Measurements from ENCODE around the gene MGA. TPM values are rescaled to one million over a fixed set of nuclear protein-coding genes. Genes with fewer than 3 reads are reported as not detected.
A peak's percentile ranks its signal among the peaks of the same experiment; 100 is the strongest.

MGA gene
- total RNA-seq, 1 donor from 2014 or later, result 58.3 TPM

- POLR2A ChIA-PET, result interaction anchor here (0.6 kb wide), 1 partner anchor 62 kb away, joined by 4 read pairs; no protein-coding TSS in a partner anchor
- Mint-ChIP-seq H3K4me1 (peaks cover 29% of the 10 kb centered on the region), H3K27ac (no peak overlapping the region), H3K27me3 (no peaks in the 10 kb centered on the region), H3K9me3 (no peaks in the 10 kb centered on the region), H3K4me3 (peak overlapping the region; percentile 4), H3K36me3 (ENCODE audit: low read depth) (no peaks in the 10 kb centered on the region)
- intact Hi-C loops (cut with micrococcal nuclease), result no loop called here
- no peak for TF ChIP-seq CTCF (IDR thresholded peaks at IDR 0.05)
- CTCF ChIA-PET, result no interaction called here
- DNase-seq (no peak), ATAC-seq (ENCODE audit: low read depth) (no peak)
These were observed 26.6 kb upstream of the MGA start for GRCh38 chr15:41633609-41634008.

GRCh38 chr15:41634072-41634626 lies 26.1 kb upstream of the MGA start:
- H3K27me3 Mint-ChIP-seq, result no peaks in the 10 kb centered on the region
- POLR2A ChIA-PET, result interaction anchor here (0.6 kb wide), 1 partner anchor 62 kb away, joined by 4 read pairs; no protein-coding TSS in a partner anchor
- DNase-seq (no peak), ATAC-seq (ENCODE audit: low read depth) (peak; percentile 58)
- H3K9me3 Mint-ChIP-seq, result no peaks in the 10 kb centered on the region
- CTCF ChIA-PET, result no interaction called here
- H3K36me3 Mint-ChIP-seq (ENCODE audit: low read depth), result no peaks in the 10 kb centered on the region
- intact Hi-C loops (cut with micrococcal nuclease), result no loop called here
- H3K27ac Mint-ChIP-seq, result no peak overlapping the region
- TF ChIP-seq CTCF (IDR thresholded peaks at IDR 0.05), result no peak
- no peak overlapping the region for H3K4me3 Mint-ChIP-seq
- peaks cover 29% of the 10 kb centered on the region for H3K4me1 Mint-ChIP-seq

DNA sequence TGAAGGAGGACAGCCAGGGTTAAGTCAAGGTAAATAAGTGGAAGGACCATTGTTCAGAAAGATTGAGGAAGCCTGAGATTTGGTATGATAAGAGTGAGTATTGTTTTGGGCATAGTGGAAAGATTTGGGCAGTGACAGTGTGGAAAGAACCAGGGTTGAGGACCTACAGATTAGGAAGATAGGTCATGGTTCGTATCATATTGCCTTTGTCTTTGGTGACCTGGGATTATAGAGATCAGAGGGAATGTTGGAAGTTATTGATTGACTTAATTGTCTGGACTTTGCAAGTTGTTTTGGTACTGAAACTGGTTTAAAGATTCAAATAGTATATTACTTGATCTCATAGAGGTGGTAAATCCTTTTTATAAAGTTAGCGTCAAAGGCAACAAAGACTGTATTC lies 23.1 kb upstream of the MGA start:
- H3K9me3 Mint-ChIP-seq, result no peaks in the 10 kb centered on the region
- ChIA-PET CTCF (no interaction called here), POLR2A (no interaction called here)
- intact Hi-C loops (cut with micrococcal nuclease), result no loop called here
- H3K4me3 Mint-ChIP-seq, result no peak overlapping the region
- no peak for TF ChIP-seq CTCF (IDR thresholded peaks at IDR 0.05)
- DNase-seq (no peak), ATAC-seq (ENCODE audit: low read depth) (no peak)
- no peaks in the 10 kb centered on the region for H3K36me3 Mint-ChIP-seq (ENCODE audit: low read depth)
- H3K27ac Mint-ChIP-seq, result no peak overlapping the region
- no peaks in the 10 kb centered on the region for H3K27me3 Mint-ChIP-seq
- peaks cover 20% of the 10 kb centered on the region for H3K4me1 Mint-ChIP-seq

DNA sequence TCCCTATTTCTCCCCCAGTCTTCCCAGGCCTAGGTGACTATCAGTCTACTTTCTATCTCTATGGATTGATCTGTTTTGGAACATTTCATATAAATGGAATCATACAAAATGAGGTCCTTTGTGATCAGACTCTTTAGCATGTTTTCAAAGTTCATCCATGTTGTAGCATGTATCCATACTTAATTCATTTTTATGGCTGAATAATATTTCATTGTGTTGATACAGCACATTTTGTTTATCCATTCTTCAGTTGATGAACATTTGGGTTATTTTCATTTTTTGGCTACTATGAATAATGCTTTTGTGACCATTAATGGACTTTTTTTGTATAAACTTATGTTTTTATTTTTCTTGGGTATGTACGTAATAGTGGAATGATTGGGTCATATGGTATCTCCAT lies 19.2 kb upstream of the MGA start:
- TF ChIP-seq CTCF (IDR thresholded peaks at IDR 0.05), result no peak
- Mint-ChIP-seq H3K36me3 (ENCODE audit: low read depth) (no peaks in the 10 kb centered on the region), H3K9me3 (no peaks in the 10 kb centered on the region), H3K27me3 (no peaks in the 10 kb centered on the region), H3K27ac (no peak overlapping the region), H3K4me1 (no peaks in the 10 kb centered on the region), H3K4me3 (no peak overlapping the region)
- intact Hi-C loops (cut with micrococcal nuclease), result no loop called here
- ATAC-seq (ENCODE audit: low read depth) (no peak), DNase-seq (no peak)
- ChIA-PET CTCF (no interaction called here), POLR2A (no interaction called here)

DNA sequence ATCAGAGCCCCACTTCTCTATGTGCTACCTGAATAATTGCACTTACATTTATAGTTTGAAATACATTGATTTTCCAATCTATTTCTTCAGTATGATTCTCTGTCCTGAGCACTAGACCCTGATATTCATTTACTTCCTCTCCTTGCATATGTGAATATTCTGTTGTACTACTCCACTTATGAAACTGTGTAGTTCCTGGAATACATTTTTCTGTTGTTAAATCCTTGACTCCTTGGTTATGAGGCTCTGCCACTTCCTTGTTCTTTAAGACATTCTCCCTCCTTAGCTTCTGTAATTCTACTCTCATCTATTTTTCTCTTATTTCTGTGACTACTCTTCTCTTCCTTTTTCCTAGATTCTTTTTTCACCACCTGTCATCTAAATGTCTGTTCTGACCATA lies 12.9 kb upstream of the MGA start:
- DNase-seq (no peak), ATAC-seq (ENCODE audit: low read depth) (no peak)
- ChIA-PET CTCF (interaction anchor here (1.6 kb wide), 1 partner anchor 43 kb away, joined by 4 read pairs; no protein-coding TSS in a partner anchor), POLR2A (no interaction called here)
- Mint-ChIP-seq H3K27me3 (no peaks in the 10 kb centered on the region), H3K9me3 (peaks cover 3% of the 10 kb centered on the region), H3K36me3 (ENCODE audit: low read depth) (no peaks in the 10 kb centered on the region), H3K4me1 (no peaks in the 10 kb centered on the region), H3K27ac (no peak overlapping the region), H3K4me3 (no peak overlapping the region)
- intact Hi-C loops (cut with micrococcal nuclease), result no loop called here
- no peak for TF ChIP-seq CTCF (IDR thresholded peaks at IDR 0.05)
